ENCODE data around the gene DPP7.

Gene DPP7

DNA sequence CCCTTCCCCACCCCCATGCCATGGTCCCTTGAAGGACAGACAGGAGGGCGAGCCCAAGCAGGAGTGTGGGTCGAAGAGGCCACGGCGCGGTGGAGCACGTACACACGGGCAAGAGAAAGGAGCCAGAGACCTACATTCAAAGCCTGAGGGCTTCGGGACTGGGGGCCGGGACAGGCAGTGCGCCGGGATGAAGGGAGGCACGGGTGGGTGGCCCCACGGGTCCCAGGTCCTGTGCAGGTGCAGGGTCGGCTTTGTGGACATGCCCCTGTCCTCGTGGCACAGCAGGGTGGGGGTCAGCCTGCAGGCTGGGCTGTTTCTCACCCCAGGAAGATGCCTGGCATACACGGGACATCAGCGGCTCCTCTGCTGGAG lies 45.5 kb upstream of the DPP7 start:
- Histone ChIP-seq H3K4me2 (ENCODE audit: low read depth, low read length, poor library complexity, severe bottlenecking) (peak overlapping the region; percentile 84), H2AFZ (ENCODE audit: low read length) (no peak overlapping the region), H3K27me3 (ENCODE audit: insufficient read depth, low read length, poor library complexity, severe bottlenecking) (no peaks in the 10 kb centered on the region), H3F3A (ENCODE audit: low read depth) (no peaks in the 10 kb centered on the region), H3K79me2 (ENCODE audit: insufficient read depth, low read length) (no peaks in the 10 kb centered on the region), H4K20me1 (ENCODE audit: insufficient read depth, low read length, poor library complexity, severe bottlenecking) (no peaks in the 10 kb centered on the region), H3K9me3 (ENCODE audit: insufficient read depth, low read depth, low read length) (no peaks in the 10 kb centered on the region), H3K4me3 (ENCODE audit: low read length, poor library complexity, severe bottlenecking) (no peak overlapping the region), H3K4me1 (ENCODE audit: insufficient read depth, low read length, poor library complexity, severe bottlenecking) (peaks cover 28% of the 10 kb centered on the region), H3K9me2 (replicated peaks; ENCODE audit: low read depth, low read length) (no peaks in the 10 kb centered on the region), H3K36me3 (ENCODE audit: insufficient read depth, low read length) (no peaks in the 10 kb centered on the region), H3K9ac (ENCODE audit: low read depth, low read length, poor library complexity, severe bottlenecking) (peak overlapping the region; percentile 54)
- TF ChIP-seq EZH2phosphoT487 (IDR thresholded peaks at IDR 0.05; ENCODE audit: borderline replicate concordance): no peak
- TF ChIP-seq, protein P1, sequence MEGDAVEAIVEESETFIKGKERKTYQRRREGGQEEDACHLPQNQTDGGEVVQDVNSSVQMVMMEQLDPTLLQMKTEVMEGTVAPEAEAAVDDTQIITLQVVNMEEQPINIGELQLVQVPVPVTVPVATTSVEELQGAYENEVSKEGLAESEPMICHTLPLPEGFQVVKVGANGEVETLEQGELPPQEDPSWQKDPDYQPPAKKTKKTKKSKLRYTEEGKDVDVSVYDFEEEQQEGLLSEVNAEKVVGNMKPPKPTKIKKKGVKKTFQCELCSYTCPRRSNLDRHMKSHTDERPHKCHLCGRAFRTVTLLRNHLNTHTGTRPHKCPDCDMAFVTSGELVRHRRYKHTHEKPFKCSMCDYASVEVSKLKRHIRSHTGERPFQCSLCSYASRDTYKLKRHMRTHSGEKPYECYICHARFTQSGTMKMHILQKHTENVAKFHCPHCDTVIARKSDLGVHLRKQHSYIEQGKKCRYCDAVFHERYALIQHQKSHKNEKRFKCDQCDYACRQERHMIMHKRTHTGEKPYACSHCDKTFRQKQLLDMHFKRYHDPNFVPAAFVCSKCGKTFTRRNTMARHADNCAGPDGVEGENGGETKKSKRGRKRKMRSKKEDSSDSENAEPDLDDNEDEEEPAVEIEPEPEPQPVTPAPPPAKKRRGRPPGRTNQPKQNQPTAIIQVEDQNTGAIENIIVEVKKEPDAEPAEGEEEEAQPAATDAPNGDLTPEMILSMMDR (conservative IDR thresholded peaks at IDR 0.05; ENCODE audit: low read length): no peak

DNA sequence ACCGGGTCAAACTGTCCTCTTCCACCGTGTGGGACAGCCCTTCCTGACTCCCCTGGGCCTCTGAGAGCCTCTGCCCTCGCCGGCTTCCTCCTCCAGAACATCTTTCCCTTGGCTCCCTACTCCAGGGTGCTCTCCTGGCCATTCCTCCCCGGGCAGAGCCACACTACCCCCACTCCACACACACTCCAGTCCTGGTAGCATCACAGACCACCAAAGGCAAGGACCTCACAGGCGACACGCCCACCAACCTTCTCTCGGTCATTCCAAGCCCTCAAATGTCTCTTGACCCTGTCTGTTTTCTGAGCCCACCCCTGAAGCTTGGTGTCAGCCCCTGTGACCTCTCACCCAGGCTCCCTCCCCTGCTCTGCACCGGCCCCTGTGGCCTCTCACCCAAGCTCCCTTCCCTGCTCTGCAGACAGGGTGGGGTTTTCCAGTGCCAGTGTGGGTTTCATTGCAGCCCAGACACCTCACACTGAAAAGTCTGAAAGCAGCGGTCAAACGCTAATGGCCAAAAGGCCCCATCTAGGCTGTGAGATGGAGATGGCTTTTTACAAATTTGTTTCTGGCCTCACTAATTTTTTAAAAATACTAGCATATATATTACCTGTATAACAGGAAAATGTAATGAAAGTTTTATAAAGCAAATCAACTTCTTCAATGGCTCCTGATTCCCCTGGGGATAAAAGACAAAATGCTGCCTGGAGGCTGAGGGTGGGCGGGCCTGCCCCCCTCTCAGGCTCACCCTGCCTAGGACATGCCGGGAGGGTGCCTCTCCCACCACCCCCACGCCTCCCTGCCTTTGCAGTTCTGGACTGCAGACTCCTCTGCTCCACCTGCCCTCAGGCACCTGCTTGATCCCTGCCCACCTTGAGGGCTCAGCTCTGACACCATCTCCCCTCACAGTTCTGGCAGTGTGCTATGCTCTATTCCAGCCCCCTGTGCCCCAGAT lies 44.8 kb upstream of the DPP7 start:
- TF ChIP-seq, protein P1 (conservative IDR thresholded peaks at IDR 0.05; ENCODE audit: low read length): no peak
- no peak for TF ChIP-seq EZH2phosphoT487 (IDR thresholded peaks at IDR 0.05; ENCODE audit: borderline replicate concordance)
- Histone ChIP-seq H3K4me1 (ENCODE audit: insufficient read depth, low read length, poor library complexity, severe bottlenecking) (peaks cover 28% of the 10 kb centered on the region), H3K4me3 (ENCODE audit: low read length, poor library complexity, severe bottlenecking) (peak overlapping the region; percentile 55), H3K79me2 (ENCODE audit: insufficient read depth, low read length) (no peaks in the 10 kb centered on the region), H3K27me3 (ENCODE audit: insufficient read depth, low read length, poor library complexity, severe bottlenecking) (no peaks in the 10 kb centered on the region), H3K36me3 (ENCODE audit: insufficient read depth, low read length) (no peaks in the 10 kb centered on the region), H3K9ac (ENCODE audit: low read depth, low read length, poor library complexity, severe bottlenecking) (peak overlapping the region; percentile 54), H4K20me1 (ENCODE audit: insufficient read depth, low read length, poor library complexity, severe bottlenecking) (no peaks in the 10 kb centered on the region), H3K4me2 (ENCODE audit: low read depth, low read length, poor library complexity, severe bottlenecking) (peak overlapping the region; percentile 84), H3K9me2 (replicated peaks; ENCODE audit: low read depth, low read length) (no peaks in the 10 kb centered on the region), H2AFZ (ENCODE audit: low read length) (0 out of 2 replicates have a peak overlapping the region, but pooled peaks have one; percentile 3), H3F3A (ENCODE audit: low read depth) (no peaks in the 10 kb centered on the region), H3K9me3 (ENCODE audit: insufficient read depth, low read depth, low read length) (no peaks in the 10 kb centered on the region)

DNA sequence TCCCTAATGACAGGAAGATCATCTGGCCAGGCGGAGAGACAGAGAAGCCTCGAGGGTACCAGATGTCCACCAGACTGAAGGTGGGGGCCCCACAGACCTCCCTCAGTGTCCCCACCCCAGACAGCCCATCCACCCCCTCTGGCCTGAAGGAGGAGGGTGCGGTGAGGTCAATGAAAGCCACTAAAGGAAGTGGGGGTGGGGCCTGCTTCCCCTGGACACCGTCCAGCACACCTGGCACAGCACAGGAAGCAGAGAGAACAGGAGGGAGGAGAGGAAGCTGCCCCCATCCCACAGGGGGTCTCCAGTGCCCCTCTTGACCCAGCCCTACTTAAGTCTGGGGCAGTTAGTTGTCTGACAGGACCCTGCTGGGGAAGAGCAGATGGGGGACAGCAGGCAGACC lies 44.1 kb upstream of the DPP7 start:
- H3K4me2 ChIP-seq (ENCODE audit: low read depth, low read length, poor library complexity, severe bottlenecking): peak overlapping the region; percentile 84
- peaks cover 28% of the 10 kb centered on the region for H3K4me1 ChIP-seq (ENCODE audit: insufficient read depth, low read length, poor library complexity, severe bottlenecking)

More for the DNA sequence above, 44.1 kb upstream of the DPP7 start:
- Histone ChIP-seq H3K79me2 (ENCODE audit: insufficient read depth, low read length) (no peaks in the 10 kb centered on the region), H3F3A (ENCODE audit: low read depth) (no peaks in the 10 kb centered on the region), H4K20me1 (ENCODE audit: insufficient read depth, low read length, poor library complexity, severe bottlenecking) (no peaks in the 10 kb centered on the region), H2AFZ (ENCODE audit: low read length) (0 out of 2 replicates have a peak overlapping the region, but pooled peaks have one; percentile 3), H3K9me3 (ENCODE audit: insufficient read depth, low read depth, low read length) (no peaks in the 10 kb centered on the region), H3K4me3 (ENCODE audit: low read length, poor library complexity, severe bottlenecking) (peak overlapping the region; percentile 55), H3K9me2 (replicated peaks; ENCODE audit: low read depth, low read length) (no peaks in the 10 kb centered on the region), H3K36me3 (ENCODE audit: insufficient read depth, low read length) (no peaks in the 10 kb centered on the region), H3K27me3 (ENCODE audit: insufficient read depth, low read length, poor library complexity, severe bottlenecking) (no peaks in the 10 kb centered on the region), H3K9ac (ENCODE audit: low read depth, low read length, poor library complexity, severe bottlenecking) (peak overlapping the region; percentile 54)
- no peak for TF ChIP-seq EZH2phosphoT487 (IDR thresholded peaks at IDR 0.05; ENCODE audit: borderline replicate concordance)
- TF ChIP-seq, protein P1 (conservative IDR thresholded peaks at IDR 0.05; ENCODE audit: low read length): no peak

All from Loucy (cell line).